Small intestine (tissue), 7 donors: ENCODE data around the gene SLC30A10. TPM values are rescaled to one million over a fixed set of nuclear protein-coding genes. Genes with fewer than 3 reads are reported as not detected.
A peak's percentile ranks its signal among the peaks of the same experiment; 100 is the strongest.

Experiments used
- DNase-seq, 2 donors: peaks; one replicate each; pipeline versions ENCODE4 v3.0.0 to v3.0.0-alpha.2; 2013
- FAIRE-seq: peaks from 2 replicates; lab custom pipeline; 2012; peaks lifted over from hg19 to GRCh38; lab: Jason Lieb, UNC
- H3K27ac ChIP-seq, 3 donors: one replicate each; pipeline ENCODE4 v1.5.1; 2013; ENCODE audit warnings: low read length in 2 of 3, mild to moderate bottlenecking in 2 of 3, control low read depth in 1 of 3, inconsistent platforms in 1 of 3, low read depth in 1 of 3, moderate library complexity in 1 of 3
- H3K27me3 ChIP-seq, 3 donors: one replicate each; pipeline ENCODE4 v1.6.1; 2013; ENCODE audit warnings: low read length in 3 of 3, inconsistent platforms in 1 of 3; ENCODE audit not compliant: control insufficient read depth in 3 of 3, insufficient read depth in 3 of 3
- H3K36me3 ChIP-seq, 3 donors: one replicate each; pipeline ENCODE4 v1.6.1; 2013; ENCODE audit warnings: low read length in 3 of 3, inconsistent platforms in 1 of 3, low read depth in 1 of 3, mild to moderate bottlenecking in 1 of 3, moderate library complexity in 1 of 3; ENCODE audit not compliant: control insufficient read depth in 3 of 3, insufficient read depth in 2 of 3
- H3K4me1 ChIP-seq, 3 donors: one replicate each; pipeline ENCODE4 v1.6.1; 2013; ENCODE audit warnings: low read length in 2 of 3, inconsistent platforms in 1 of 3, low read depth in 1 of 3, mild to moderate bottlenecking in 1 of 3, moderate library complexity in 1 of 3; ENCODE audit not compliant: control insufficient read depth in 3 of 3, insufficient read depth in 2 of 3
- H3K4me3 ChIP-seq, 3 donors: one replicate each; pipeline ENCODE4 v1.5.1; 2013; ENCODE audit warnings: low read length in 3 of 3, control low read depth in 1 of 3, inconsistent platforms in 1 of 3, low read depth in 1 of 3, mild to moderate bottlenecking in 1 of 3, moderate library complexity in 1 of 3
- H3K9me3 ChIP-seq, 2 donors: one replicate each; pipeline ENCODE4 v1.6.1; 2013; ENCODE audit warnings: low read depth in 1 of 2, low read length in 1 of 2; ENCODE audit not compliant: control insufficient read depth in 2 of 2, insufficient read depth in 1 of 2
- WGBS, 3 donors: extraction: QIAGEN DNeasy Blood & Tissue Kit; methylation state at CpG; one replicate each; pipeline ENCODE4 v1.1.7; 2013; 5-methylcytosine and 5-hydroxymethylcytosine counted together
- polyA plus RNA-seq, 4 donors: library from polyadenylated mRNA; stranded (reverse) in 3 of 4; unstranded in 1 of 4; fragments of 200-250 nt in 3 of 4; fragments of 120-200 nt in 1 of 4; gene quantifications; one replicate each; pipeline versions ENCODE4 v1.2.1 to v1.2.3, GENCODE V29; 2013
- donor health status: healthy with polysubstance abuse.
- donor health status: control.
- donor health status: control.
- donor health status: Bipolar disorder and iron deficiency.
- donor health status: healthy.

Gene SLC30A10
- polyA plus RNA-seq, 4 donors: 4.7 to 22.5 (median 7.0) TPM

DNA sequence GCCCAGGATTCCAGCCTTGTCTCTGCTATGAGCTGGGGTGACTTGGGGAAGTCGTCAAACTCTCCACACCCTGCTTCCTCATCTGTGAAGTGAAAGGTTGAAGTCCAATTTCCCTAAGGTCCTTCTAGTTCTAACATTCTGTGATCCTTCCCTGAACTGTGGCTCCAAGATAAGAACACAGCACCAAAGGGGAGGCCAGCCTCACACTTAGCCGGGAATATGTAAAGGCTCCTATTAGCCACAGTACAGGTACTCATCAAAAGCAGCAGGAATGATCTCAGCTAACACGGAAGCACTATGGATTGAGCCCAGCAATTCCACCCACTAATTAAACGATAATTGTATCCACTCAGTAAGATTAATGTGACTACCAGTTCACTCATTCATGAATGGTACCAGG is 4.0 kb downstream of the SLC30A10 start:
- Histone ChIP-seq H3K36me3 (peaks cover 0 to 20% (median 6%) of the 10 kb centered on the region in 3 donors), H3K27me3 (peaks cover 0 to 5% (median 2%) of the 10 kb centered on the region in 3 donors), H3K4me3 (peak overlapping the region in 2 of 3 donors; percentile 9 to 44), H3K9me3 (no peaks in the 10 kb centered on the region), H3K27ac (peak overlapping the region; percentile 78 to 92 (median 92)), H3K4me1 (peaks cover 0 to 30% (median 0%) of the 10 kb centered on the region in 3 donors)
- FAIRE-seq (no peak), DNase-seq (peak; percentile 87 to 98)
- 22 to 58% (median 38%) methylated on average over 4 of the region's 4 CpGs for WGBS, 3 donors

DNA sequence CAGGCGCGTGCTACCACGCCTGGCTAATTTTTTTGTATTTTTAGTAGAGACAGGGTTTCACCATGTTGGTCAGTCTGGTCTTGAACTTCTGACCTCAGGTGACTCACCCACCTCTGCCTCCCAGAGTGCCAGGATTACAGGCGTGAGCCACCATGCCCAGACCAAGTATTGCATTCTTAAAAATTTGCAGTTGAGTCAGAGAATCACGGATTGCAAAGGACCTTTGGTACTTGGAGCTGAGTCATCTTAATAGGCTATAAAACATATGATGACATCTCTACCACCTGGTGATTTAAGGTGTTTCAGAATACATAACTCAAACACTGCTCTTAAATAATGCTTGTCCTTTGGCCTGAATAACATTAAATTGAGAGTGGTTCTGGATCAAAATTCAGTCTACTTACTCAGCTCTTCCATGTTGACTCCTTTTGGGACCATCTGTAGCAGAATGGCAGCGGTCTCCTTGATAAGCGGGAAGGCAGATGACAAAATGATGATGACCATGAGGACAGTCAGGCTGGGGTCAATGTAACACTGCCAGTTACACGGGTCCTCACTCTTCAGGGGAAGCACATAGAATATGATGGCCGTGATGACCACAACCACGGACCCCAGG is 10.4 kb downstream of the SLC30A10 start:
- Histone ChIP-seq H3K9me3 (no peaks in the 10 kb centered on the region), H3K4me1 (peaks cover 0 to 9% (median 2%) of the 10 kb centered on the region in 3 donors), H3K27ac (peak overlapping the region; percentile 50 to 82 (median 62)), H3K36me3 (peaks cover 0 to 27% (median 15%) of the 10 kb centered on the region in 3 donors), H3K4me3 (no peak overlapping the region), H3K27me3 (no peaks in the 10 kb centered on the region)
- no peak for FAIRE-seq
- 41 to 75% (median 59%) methylated on average over 10 of the region's 10 CpGs for WGBS, 3 donors
- DNase-seq: peak; percentile 82 to 93

DNA sequence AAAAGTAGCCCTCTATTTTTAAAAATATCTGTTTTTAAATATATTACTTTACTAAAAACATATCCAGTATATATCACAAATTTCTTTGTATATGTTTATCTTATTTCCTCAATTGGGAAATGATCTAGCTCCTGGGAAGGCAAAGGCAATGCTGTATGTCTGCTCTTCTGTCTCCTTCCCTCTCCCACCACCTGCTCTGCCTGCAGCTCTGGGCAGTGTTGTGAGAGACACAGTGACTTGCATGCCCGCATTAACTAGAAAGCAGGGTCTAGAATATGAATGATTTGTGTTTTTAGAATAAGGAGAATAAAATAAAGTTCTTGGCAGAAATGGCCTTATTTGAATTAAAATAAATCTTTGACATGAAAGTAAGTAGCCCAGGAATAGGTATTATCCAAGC is 11.1 kb downstream of the SLC30A10 start:
- no peaks in the 10 kb centered on the region for H3K9me3 ChIP-seq
- no peak overlapping the region for H3K4me3 ChIP-seq
- 88 to 97% (median 90%) methylated on average over 1 of the region's 1 CpG for WGBS, 3 donors
- H3K4me1 ChIP-seq: peaks cover 0 to 9% (median 2%) of the 10 kb centered on the region in 3 donors
- H3K36me3 ChIP-seq: peaks cover 0 to 23% (median 13%) of the 10 kb centered on the region in 3 donors
- no peaks in the 10 kb centered on the region for H3K27me3 ChIP-seq
- peak overlapping the region in 1 of 3 donors; percentile 62 for H3K27ac ChIP-seq
- DNase-seq: no peak
- no peak for FAIRE-seq

DNA sequence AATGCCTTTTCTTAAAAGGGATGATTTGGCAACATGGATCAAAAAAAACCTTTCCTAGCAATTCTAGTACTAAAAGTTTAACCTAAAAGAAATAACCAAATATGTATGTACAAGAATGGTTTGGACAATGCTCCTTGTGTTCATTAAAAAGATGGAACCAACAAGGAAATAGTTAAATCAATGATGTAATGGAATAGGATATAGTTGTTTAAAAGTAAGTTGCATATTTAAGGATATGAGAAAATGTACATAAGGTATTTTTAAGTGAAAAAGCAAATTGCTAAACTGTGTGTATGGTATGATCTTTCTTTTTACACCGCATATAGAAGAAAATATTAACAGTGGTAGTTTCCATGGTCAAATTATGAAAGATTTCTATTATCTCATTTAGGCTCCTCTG is 12.1 kb downstream of the SLC30A10 start:
- DNase-seq (no peak), FAIRE-seq (no peak)
- Histone ChIP-seq H3K4me1 (peaks cover 0 to 9% (median 2%) of the 10 kb centered on the region in 3 donors), H3K36me3 (peaks cover 0 to 19% (median 13%) of the 10 kb centered on the region in 3 donors), H3K9me3 (no peaks in the 10 kb centered on the region), H3K4me3 (no peak overlapping the region), H3K27me3 (no peaks in the 10 kb centered on the region), H3K27ac (no peak overlapping the region)
- 92 to 100% (median 93%) methylated on average over 1 of the region's 1 CpG for WGBS, 3 donors

DNA sequence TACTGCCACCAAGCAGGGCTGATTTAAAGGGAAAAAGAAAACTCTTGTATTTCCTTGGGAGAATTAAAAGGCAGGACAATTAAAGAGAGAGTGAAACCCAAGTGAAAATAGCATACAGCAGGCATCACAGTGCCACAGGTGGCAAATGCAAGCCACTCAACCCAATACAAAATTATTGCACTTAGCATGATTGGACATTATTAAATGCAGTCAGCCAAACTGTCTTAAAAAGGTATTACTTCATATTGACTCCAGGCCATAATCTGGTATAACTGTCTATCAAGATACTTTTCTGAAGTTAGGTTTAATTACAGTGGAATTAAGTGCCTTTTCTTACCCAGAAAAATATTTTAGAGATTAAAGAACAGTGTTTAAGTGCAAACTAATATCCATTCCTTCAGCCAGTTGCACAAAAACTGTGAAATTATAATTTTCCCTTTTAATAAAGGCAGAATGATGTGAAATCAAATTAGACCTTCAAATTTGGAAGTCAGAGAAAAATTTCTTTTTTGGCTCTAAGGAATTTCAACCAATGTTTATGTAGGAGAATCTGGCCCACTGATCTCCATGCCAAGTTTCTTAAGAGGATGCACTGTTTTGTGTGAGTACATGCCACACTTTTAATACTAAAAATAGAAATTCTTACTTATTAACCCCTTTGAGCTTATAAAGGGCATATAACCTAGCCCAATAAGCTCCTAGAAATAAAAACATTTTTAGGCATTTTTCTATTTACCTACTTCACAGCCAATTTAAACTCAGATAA is 15.2 kb downstream of the SLC30A10 start:
- Histone ChIP-seq H3K36me3 (peaks cover 0 to 14% (median 13%) of the 10 kb centered on the region in 3 donors), H3K27ac (no peak overlapping the region), H3K4me1 (peaks cover 0 to 5% (median 0%) of the 10 kb centered on the region in 3 donors), H3K9me3 (no peaks in the 10 kb centered on the region), H3K4me3 (no peak overlapping the region), H3K27me3 (no peaks in the 10 kb centered on the region)
- FAIRE-seq: no peak
- no peak for DNase-seq

DNA sequence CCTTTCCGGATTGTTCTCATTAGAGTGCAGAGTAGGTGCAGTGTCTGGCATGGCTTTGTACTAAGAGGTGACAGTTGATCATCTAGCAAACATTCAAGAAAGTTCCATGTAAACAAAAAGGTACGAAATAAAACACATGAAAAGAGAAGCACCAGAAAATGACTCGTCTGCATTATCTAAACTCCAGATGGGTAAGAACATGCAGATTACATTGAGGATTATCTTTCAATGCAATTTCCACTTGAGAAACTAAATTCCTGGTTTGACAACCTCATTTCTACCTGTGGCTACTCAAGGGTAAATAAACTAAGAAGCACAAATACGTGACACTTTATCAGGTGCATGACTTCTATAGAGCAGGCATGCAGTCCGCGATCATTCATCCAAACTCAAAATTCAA is 17.6 kb downstream of the SLC30A10 start:
- FAIRE-seq (no peak), DNase-seq (no peak)
- Histone ChIP-seq H3K4me3 (no peak overlapping the region), H3K27me3 (no peaks in the 10 kb centered on the region), H3K4me1 (no peaks in the 10 kb centered on the region), H3K36me3 (peaks cover 0 to 10% (median 6%) of the 10 kb centered on the region in 3 donors), H3K27ac (no peak overlapping the region), H3K9me3 (no peaks in the 10 kb centered on the region)
- 75 to 83% (median 82%) methylated on average over 6 of the region's 6 CpGs for WGBS, 3 donors

DNA sequence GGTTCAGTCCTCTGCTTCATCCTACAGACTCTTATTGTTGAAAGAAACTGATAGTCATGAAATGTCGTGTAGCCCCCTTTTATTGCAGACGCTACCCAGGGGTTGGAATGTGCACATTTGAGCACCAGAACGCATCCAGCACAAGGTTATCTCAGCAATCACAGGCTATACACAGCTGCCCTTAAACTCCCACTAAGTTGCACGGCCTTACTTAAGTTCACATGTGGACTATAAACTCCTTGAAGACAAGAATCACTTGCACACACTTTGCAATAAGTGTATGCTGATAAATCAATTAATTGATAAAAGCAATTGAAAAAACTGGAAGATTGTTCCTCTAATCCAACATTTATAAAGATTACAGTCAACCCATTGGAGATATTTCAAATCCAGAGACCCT is 18.9 kb downstream of the SLC30A10 start:
- H3K4me1 ChIP-seq: no peaks in the 10 kb centered on the region
- peaks cover 0 to 5% (median 0%) of the 10 kb centered on the region in 3 donors for H3K36me3 ChIP-seq
- no peak overlapping the region for H3K4me3 ChIP-seq
- 69 to 80% (median 70%) methylated on average over 4 of the region's 4 CpGs for WGBS, 3 donors
- no peak for DNase-seq
- FAIRE-seq: no peak
- H3K9me3 ChIP-seq: no peaks in the 10 kb centered on the region
- no peak overlapping the region for H3K27ac ChIP-seq
- no peaks in the 10 kb centered on the region for H3K27me3 ChIP-seq

DNA sequence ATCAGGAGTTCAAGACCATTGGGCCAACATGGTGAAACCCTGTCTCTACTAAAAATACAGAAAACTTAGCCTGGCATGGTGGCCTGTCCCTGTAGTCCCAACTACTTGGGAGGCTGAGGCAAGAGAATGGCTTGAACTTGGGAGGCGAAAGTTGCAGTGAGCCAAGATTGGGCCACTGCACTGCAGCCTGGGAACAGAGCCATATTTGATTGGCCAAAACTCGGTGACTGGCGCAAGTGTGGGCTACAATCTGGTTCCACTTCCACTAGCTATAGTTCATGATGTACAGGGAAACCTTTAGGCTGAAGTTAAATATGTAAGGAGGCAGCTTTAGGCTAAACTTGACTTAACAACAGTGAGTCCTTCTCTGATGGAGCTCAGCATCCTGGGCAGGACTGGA is 20.2 kb downstream of the SLC30A10 start:
- H3K4me3 ChIP-seq: no peak overlapping the region
- H3K36me3 ChIP-seq: peaks cover 0 to 5% (median 0%) of the 10 kb centered on the region in 3 donors
- no peaks in the 10 kb centered on the region for H3K4me1 ChIP-seq
- no peaks in the 10 kb centered on the region for H3K27me3 ChIP-seq
- FAIRE-seq (no peak), DNase-seq (no peak)
- H3K9me3 ChIP-seq: no peaks in the 10 kb centered on the region
- WGBS, 3 donors: 86 to 96% (median 94%) methylated on average over 3 of the region's 3 CpGs
- H3K27ac ChIP-seq: no peak overlapping the region
